ENCODE data around the gene OR5B3. TPM values are rescaled to one million over a fixed set of nuclear protein-coding genes. Genes with fewer than 3 reads are reported as not detected.

OR5B3 gene
- total RNA-seq, 6 donors from 2014 or later = not detected

- no peaks in the 10 kb centered on the region for H3K27me3 ChIP-seq
- TF ChIP-seq EP300 (IDR thresholded peaks at IDR 0.05) (no peak), POLR2A (IDR thresholded peaks at IDR 0.05) (no peak), CTCF (IDR thresholded peaks at IDR 0.05) (no peak), POLR2AphosphoS5 (IDR thresholded peaks at IDR 0.05) (no peak)
- no peak within 1 kb of the TSS for H3K4me3 ChIP-seq
- WGBS, 2 donors = 81 to 100% methylated on average over 1 of the region's 1 CpG
- peaks cover 3 to 24% (median 8%) of the 10 kb centered on the region in 4 donors for H3K9me3 ChIP-seq
- no peaks in the 10 kb centered on the region for H3K36me3 ChIP-seq
- H3K4me1 ChIP-seq = no peaks in the 10 kb centered on the region
- no peak within 1 kb of the TSS for H3K27ac ChIP-seq
- DNase-seq (no peak), ATAC-seq (ENCODE audit: low FRiP score in 2 of 2) (no peak)
Measured at GRCh38 chr11:58442136-58442535, 35.5 kb upstream of the OR5B3 start, which contains the start of gene OR5B12. TSS of gene OR5B12 (minus strand) at chr11:58442236. CDS start at chr11:58440151, 2,085 bp downstream.

DNA sequence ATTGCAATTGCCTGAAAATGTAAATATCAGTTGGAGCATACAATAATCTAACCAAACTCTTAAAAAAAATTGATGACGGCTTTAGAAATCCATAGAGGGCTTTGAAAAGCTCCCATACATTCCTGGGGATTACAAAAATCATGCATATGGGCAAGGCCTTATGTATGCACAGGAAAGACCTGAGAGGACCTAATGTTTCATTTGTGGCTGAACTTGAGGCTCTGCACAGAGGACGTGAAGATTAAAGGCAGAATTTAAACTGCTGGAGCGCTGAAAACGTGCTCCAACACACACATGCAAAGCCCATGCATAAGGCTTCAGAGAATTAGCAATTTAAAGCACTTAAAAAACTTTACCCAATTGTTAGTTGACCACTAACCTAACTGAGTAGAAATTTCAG, 31.8 kb upstream of the OR5B3 start:
- no peaks in the 10 kb centered on the region for H3K4me1 ChIP-seq
- H3K9me3 ChIP-seq = peaks cover 0 to 8% (median 0%) of the 10 kb centered on the region in 4 donors
- H3K36me3 ChIP-seq = no peaks in the 10 kb centered on the region
- no peak for DNase-seq
- no peak overlapping the region for H3K27ac ChIP-seq
- 66 to 73% methylated on average over 4 of the region's 4 CpGs for WGBS, 2 donors
- no peak overlapping the region for H3K4me3 ChIP-seq
- ATAC-seq (ENCODE audit: low FRiP score in 2 of 2) = no peak
- TF ChIP-seq EP300 (IDR thresholded peaks at IDR 0.05) = no peak
- TF ChIP-seq POLR2A (IDR thresholded peaks at IDR 0.05) = no peak
- TF ChIP-seq POLR2AphosphoS5 (IDR thresholded peaks at IDR 0.05) = no peak
- TF ChIP-seq CTCF (IDR thresholded peaks at IDR 0.05) = no peak
- no peaks in the 10 kb centered on the region for H3K27me3 ChIP-seq

- Histone ChIP-seq H3K36me3 (no peaks in the 10 kb centered on the region), H3K4me3 (no peak overlapping the region), H3K9me3 (peaks cover 0 to 8% (median 0%) of the 10 kb centered on the region in 4 donors), H3K4me1 (no peaks in the 10 kb centered on the region), H3K27ac (no peak overlapping the region), H3K27me3 (no peaks in the 10 kb centered on the region)
- TF ChIP-seq CTCF (IDR thresholded peaks at IDR 0.05) (no peak), EP300 (IDR thresholded peaks at IDR 0.05) (no peak), POLR2A (IDR thresholded peaks at IDR 0.05) (no peak), POLR2AphosphoS5 (IDR thresholded peaks at IDR 0.05) (no peak)
- no peak for ATAC-seq (ENCODE audit: low FRiP score in 2 of 2)
- no peak for DNase-seq
- WGBS, 2 donors = 89 to 90% methylated on average over 3 of the region's 3 CpGs
Measured at GRCh38 chr11:58434217-58434616, 27.5 kb upstream of the OR5B3 start.

- ATAC-seq (ENCODE audit: low FRiP score in 2 of 2) (no peak), DNase-seq (no peak)
- H3K27me3 ChIP-seq = no peaks in the 10 kb centered on the region
- no peaks in the 10 kb centered on the region for H3K36me3 ChIP-seq
- no peak overlapping the region for H3K4me3 ChIP-seq
- TF ChIP-seq POLR2A (IDR thresholded peaks at IDR 0.05) = no peak
- no peak for TF ChIP-seq EP300 (IDR thresholded peaks at IDR 0.05)
- TF ChIP-seq POLR2AphosphoS5 (IDR thresholded peaks at IDR 0.05) = no peak
- TF ChIP-seq CTCF (IDR thresholded peaks at IDR 0.05) = no peak
- WGBS, 2 donors = 62 to 70% methylated on average over 3 of the region's 3 CpGs
- no peak overlapping the region for H3K27ac ChIP-seq
- H3K4me1 ChIP-seq = no peaks in the 10 kb centered on the region
- peaks cover 0 to 8% (median 0%) of the 10 kb centered on the region in 4 donors for H3K9me3 ChIP-seq
Measured at GRCh38 chr11:58433638-58434203, 27.0 kb upstream of the OR5B3 start.

GRCh38 chr11:58429273-58429672, 22.6 kb upstream of the OR5B3 start:
- no peak overlapping the region for H3K4me3 ChIP-seq
- WGBS, 2 donors = 59% methylated on average over 1 of the region's 1 CpG
- no peaks in the 10 kb centered on the region for H3K4me1 ChIP-seq
- no peaks in the 10 kb centered on the region for H3K36me3 ChIP-seq
- no peak for ATAC-seq (ENCODE audit: low FRiP score in 2 of 2)
- H3K27me3 ChIP-seq = no peaks in the 10 kb centered on the region
- no peaks in the 10 kb centered on the region for H3K9me3 ChIP-seq
- no peak for TF ChIP-seq EP300 (IDR thresholded peaks at IDR 0.05)
- no peak for TF ChIP-seq CTCF (IDR thresholded peaks at IDR 0.05)
- no peak for TF ChIP-seq POLR2AphosphoS5 (IDR thresholded peaks at IDR 0.05)
- TF ChIP-seq POLR2A (IDR thresholded peaks at IDR 0.05) = no peak
- no peak for DNase-seq
- H3K27ac ChIP-seq = no peak overlapping the region

All from upper lobe of left lung (tissue), 6 donors.